HG03439 (cell line): ENCODE results near the gene ZNF48.
"Not testable (repeated sequence)": the region's sequence is repeated elsewhere in the genome, so short reads cannot be mapped to it uniquely, and the experiment has no call there.

Source experiments
- ATAC-seq: cut with Tn5 transposase; IDR thresholded peaks from one replicate; pipeline ENCODE4 v1.9.1; 2021; ENCODE audit warnings: mild to moderate bottlenecking, moderate library complexity; ENCODE audit not compliant: unreplicated experiment

Gene ZNF48

DNA sequence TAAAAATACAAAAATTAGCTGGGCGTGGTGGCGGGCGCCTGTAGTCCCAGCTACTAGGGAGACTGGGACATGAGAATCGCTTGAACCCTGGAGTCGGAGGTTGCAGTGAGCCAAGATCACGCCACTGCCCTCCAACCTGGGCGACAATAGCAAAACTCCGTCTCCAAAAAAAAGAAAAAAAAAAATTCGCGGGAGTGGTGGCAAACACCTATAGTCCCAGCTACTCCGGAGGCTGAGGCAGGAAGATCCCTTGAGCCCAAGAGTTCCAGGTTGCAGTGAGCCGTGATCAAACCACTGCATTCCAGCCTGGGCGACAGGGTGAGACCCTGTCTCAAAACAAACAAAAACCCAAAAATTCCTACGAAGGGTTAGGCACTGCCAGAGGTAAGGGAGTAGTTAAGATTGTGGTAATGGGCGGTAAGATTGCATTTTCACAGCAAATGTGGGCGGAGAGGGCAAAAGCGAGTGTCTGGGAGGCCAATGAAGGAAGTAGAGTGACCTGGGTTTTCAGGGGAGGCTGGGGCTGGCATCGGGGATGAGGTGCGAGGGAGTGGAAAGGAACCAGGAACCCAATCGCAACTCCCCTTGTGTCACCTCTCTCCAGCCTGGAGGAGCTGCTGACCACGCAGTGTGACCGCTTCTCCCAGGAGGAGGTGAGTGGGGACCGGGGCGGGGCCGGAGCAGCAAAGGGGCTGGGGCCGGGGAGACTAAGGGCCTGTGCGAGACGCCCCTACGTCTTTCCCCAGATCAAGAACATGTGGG lies 18.0 kb upstream of the ZNF48 start:
- no peak for ATAC-seq

DNA sequence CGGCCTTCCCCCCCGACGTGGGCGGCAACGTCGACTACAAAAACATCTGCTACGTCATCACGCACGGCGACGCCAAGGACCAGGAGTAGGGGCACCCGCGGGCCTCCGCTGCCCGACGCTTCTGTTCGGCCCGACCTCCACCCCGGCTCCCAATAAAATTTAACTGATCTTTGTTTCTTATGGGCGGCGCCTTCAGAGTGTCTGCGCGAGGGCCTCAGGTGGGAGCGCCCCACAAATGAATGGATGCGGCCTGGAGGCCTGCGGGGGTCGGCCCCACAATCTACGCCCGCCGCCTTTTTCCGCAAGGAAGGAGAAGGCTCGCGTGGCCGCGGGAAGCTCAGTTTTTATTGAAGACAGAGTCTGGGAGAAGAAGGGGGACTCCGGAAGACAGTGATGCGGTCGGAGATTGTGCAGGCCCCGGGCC lies 17.4 kb upstream of the ZNF48 start:
- peak; percentile 50 for ATAC-seq

DNA sequence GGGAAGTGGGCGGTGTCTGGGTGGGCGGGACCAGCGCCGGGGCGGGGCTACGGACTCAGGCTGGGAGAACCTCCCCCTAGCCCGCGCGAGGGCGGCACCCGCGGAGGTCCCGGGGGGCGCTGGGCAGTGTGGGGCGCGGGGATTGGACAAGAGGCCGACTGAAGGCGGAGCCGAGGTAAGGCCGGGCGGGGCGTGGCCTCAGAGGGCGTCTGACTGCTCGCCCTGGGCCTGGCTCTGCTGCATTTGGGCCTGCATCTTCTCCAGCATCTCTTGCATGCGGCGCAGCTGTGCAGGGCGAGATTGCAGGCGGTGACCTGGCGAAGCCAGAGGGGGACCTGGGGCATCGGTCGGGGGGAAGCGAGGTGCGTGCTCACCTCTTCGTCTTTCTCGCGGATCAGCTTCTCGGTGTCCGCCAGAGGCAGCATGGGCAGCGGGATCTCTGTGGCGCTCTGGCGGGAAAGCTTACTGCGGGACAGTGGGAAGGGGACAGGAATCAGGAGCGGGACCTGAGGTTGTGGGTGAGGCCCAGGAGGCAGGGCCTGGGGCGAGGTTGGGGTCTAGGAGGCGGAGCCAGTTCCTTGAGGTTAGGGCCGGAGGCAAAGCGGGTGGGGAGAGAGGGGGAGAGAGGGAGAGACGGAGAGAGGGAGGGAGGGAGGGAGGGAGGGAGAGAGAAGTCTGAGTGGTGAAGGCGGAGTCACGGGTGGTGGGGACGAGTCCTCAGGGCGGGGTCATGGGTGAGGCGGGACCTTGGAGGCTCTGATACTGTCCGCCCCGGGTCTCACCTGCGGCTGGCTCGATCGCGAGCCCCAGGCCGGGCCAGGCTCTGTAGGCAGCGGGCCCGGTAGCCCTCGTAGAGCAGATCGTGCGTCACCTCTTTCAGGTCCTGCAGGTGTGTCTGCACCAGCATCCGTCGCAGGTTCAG lies 16.7 kb upstream of the ZNF48 start:
- peak; percentile 76 for ATAC-seq

DNA sequence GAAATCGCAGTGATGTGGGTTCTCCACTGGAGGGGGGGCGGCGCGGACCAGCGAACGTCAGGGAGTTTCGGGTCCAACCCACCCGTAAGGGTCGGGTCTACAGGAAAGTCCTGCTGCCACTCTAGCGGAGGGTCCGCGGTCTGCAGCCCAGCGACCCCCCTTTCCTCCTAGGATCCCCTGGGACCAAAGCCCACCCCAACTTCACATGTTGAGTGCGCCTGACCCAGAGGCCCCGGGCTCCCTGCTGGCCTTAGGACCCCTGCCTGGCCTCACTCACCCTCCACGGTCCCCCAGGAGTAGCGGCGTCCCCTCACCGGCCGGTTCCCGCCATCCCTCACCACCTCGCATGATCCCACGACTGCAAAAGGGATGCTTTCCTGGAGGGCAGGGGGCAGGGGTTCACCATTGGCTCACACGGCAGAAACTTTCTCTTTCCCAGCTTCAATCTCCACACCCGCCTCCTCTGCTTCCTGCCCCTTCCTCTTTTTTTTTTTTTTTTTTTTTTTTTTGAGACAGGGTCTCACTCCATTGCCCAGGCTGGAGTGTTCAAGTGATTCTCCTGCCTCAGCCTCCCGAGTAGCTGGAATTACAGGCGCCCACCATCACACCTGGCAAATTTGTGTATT lies 15.9 kb upstream of the ZNF48 start:
- ATAC-seq, result no peak

DNA sequence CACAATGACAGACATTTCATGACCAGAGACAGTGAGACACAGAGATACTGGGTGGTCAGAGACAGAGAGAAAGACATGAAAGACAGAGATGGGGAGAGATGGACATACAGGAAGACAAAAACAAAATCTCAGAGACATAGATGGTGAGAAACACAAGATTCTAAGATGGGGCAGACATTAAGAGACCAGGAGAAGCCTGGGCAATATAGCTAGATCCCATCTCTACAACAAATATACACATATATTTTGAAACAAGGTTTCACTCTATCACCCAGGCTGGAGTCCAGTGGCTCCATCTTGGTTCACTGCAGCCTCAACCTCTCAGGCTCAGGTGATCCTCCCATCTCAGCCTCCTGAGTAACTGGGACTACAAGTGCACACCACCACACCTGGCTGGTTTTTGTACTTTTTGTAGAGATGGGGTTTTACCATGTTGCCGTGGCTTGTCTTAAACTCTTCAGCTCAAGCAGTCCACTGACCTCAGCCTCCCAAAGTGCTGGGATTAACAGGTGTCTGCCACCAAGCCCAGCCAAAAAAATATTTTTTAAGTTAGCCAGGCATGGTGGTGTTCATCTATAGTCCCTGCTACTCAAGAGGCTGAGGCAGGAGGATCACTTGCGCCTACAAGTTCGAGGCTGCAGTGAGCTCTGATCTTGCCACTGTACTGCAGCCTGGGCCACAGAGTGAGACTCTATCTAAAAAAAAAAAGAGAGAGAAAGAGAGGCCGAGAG lies 15.0 kb upstream of the ZNF48 start:
- no peak for ATAC-seq

DNA sequence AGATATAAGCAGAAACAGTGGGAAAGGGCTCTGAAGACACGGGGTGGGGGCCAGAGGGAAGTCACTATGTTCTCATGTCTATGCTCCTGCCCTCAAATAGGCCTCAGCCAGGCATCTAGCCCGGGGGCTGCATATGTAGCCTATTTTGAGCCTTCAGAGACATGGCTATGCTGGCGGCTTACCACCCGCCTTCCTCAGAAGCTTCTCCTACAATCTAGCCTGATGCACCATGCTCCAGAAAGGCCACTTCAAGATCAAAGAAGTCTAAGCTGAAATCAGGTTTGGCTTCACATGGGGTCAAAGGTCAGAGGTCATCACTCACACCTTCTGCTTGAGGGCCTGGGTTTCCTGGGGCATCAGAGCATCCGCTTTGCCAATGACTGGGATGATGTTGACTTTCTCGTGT lies 14.4 kb upstream of the ZNF48 start:
- no peak for ATAC-seq

DNA sequence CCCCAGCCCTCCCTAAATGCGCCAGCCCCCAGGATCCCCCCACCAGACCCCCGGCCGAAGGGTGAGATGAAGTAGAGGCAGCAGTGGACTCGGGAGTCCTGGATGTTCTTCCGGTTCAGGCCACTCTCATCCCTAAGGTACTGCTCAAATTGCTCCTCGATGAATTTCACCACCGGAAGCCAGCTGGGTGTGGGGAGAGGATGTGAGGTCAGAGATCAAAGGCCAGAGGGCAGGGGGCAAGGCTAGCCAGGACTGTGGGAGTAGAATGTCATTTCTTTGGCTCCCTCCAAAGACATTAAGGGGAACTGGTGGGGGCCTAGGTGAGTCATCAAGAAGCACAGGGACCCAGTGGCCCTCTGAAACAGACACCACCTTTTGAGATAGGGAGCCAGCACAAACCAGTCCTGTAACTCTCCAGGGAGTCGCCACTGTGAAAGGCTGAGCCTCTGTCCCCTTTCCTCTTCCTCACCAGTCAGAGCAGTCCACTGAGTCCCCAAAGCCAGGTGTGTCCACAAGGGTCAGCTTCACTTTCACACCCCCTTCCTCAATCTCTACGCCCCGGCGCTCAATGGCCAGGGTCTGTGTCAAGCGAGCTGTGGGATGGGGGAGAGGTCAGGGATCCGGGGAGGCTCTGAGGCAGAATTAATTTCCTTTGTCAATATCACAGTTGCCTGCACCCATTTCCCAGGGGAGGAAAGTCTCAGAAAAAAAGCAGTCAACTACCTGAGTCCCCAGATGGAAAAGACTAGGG lies 13.8 kb upstream of the ZNF48 start:
- ATAC-seq, result no peak

DNA sequence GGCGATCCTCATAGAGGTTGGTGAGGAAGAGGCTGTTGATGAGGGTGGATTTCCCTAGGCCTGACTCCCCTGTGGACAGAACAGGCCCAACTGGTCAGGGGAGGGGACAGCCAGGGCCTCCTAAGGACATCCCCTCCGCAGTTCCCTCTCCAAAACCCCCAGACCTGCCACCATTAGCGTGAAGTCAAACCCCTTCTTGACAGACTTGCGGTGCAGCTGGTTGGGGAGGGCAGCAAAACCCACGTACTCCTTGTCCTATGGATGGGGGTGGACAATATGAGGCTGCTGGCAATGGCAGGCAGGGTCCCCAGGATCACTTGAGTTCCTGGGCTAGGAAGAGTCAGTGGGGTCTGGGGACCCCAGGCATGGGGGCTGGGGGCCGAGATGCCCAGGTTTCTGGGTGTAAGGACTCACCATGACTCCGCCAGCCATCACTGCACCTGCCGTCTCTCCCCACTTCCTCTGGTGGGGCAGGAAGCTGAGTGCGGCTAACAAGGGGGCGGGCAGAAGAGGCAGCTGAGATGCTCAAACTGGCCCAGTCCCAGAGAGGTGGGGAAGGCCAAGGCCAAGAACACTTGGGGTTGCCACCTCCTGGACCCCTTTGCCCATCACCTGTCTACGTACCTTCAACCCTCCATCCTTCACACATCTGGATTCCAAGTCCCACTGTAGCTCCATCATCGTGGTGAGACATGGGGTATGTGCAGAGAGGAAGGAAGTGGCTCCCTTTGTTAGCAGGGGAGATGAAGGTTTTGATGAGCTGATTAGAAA lies 12.9 kb upstream of the ZNF48 start, which contains the start of gene SEPTIN1:
Gene SEPTIN1, minus strand, starts transcription at position 451 of the 771 bp plus-strand sequence. Its CDS starts 19 bp downstream, at position 432.
- ATAC-seq, result peak; percentile 28

DNA sequence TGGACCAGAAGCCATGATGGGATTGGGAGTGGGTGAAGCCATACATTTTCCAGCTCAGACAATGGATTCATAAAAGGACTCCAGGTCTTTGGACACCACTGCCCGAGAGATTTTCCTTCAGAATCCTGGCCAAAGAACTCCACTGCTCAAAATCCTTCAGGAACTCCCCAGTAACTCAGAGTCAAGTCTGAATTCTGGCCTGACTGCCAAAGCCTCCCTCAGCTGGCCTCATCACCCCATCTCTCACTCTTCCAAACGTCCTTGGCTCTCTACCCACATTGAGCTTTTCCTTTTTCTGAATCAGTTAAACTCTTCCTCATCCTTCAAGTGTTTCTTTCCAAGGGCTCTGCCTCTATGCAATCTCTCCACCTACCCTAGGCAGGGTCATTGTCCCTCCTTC lies 11.7 kb upstream of the ZNF48 start:
- ATAC-seq, result no peak

DNA sequence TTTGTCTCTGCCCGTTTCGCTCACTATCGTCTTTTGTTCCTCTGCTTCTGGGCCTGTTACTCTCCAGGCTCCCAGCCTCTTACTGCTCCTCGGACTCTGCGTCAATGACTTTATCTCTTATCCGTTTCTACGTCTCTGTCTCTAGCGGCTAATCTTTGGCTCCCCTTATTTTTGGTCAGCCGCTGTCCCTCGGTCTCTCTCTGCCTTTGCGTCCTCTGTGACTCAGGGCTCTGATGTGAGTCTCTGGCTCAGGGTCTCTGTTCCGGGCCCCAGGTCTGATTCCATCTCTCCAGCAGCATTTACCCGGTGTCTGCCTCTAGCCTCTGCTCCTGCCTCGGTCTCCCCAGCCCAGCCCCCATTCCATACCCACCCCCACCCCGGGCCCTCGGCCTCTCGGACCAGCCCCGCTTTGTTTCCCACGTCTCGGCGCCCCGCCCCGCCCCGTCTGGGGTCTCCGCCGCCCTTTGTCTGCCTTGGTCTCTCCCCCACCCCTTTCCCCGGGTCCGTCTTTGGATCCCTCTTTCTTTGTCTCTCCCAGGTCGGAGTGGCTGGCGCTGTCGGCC lies 547 bp upstream of the ZNF48 start:
- no peak for ATAC-seq

DNA sequence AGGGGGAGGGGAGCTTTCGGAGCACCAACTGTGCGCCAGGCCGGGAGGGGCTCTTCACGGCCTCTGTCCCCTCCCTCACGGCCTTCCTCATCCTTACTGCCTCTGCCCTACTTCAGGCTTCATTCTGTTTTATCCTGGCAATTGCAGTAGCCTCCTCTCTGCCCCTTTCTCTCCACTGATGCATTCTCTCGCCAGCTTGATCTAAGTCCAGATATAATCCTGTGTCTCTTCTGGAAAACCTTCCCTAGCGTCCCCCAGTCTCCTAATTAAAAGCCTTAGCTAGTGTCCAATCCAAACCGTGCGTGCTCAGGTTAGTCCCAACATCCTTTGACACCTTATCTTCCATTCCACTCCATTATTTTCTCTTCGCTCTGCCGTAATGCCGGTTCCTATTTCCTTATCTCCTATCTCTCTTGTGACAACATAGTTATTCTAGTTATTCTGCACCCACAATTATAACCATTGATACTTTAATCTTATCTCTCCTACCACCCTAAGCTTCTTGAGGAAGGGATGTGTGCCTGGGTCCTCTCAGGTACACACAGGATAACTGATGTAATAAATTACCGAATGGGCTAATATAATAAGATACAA lies 869 bp downstream of the ZNF48 start:
- no peak for ATAC-seq

DNA sequence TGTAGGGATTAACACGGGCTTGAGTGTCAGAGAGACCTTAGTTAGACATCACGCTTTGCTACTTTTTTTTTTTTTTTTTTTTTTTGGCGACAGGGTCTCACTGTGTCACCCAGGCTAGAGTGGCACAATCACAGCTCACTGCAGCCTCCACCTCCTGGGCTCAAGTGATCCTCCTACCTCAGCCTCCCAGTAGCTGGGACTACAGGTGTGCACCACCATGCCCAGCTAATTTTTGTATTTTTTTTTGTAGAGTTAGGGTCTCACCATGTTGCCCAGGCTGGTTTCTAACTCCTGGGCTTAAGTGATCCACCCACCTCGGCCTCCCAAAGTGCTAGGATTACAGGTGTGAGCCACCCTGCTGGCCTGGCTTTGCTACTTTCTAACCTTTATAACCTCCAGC lies 1.4 kb downstream of the ZNF48 start:
- not testable (repeated sequence) for ATAC-seq

DNA sequence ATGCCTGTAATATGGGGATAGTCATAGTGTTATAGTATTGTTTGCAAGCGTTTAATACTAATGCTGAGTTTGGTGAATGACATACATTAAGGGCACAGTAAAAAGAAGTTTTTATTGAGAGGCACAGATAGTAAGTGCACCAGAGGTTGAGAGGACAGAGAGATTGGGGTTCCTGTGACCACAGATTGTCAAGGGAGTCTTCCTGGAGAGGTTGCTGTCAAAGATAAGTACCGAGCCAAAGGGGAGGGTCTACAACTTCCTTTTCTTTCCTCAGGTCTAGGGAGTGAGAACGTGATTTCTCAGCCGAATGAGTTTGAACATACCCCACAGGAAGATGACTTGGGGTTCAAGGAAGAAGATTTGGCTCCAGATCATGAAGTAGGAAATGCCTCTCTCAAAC lies 1.8 kb downstream of the ZNF48 start:
- no peak for ATAC-seq

DNA sequence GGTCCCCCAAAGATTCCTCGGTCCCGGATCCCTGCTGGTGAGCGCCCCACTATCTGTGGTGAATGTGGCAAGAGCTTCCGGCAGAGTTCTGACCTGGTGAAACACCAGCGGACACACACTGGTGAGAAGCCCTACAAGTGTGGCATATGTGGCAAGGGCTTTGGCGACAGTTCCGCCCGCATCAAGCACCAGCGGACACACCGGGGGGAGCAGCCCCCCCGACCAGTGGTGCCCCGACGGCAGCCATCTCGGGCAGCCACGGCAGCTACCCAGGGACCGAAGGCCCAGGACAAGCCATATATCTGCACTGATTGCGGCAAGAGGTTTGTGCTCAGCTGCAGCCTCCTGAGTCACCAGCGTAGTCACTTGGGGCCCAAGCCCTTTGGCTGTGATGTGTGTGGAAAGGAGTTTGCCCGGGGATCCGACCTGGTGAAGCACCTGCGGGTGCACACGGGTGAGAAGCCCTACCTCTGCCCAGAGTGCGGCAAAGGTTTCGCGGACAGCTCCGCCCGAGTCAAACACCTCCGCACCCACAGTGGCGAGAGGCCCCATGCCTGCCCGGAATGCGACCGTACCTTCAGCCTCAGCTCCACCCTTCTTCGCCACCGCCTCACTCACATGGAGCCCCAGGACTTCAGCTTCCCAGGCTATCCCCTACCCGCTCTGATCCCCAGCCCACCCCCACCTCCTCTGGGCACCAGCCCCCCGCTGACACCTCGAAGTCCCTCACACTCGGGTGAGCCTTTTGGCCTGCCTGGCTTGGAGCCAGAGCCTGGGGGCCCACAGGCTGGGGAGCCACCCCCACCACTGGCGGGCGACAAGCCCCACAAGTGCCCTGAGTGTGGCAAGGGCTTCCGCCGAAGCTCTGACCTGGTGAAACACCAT lies 2.8 kb downstream of the ZNF48 start:
- ATAC-seq, result no peak

DNA sequence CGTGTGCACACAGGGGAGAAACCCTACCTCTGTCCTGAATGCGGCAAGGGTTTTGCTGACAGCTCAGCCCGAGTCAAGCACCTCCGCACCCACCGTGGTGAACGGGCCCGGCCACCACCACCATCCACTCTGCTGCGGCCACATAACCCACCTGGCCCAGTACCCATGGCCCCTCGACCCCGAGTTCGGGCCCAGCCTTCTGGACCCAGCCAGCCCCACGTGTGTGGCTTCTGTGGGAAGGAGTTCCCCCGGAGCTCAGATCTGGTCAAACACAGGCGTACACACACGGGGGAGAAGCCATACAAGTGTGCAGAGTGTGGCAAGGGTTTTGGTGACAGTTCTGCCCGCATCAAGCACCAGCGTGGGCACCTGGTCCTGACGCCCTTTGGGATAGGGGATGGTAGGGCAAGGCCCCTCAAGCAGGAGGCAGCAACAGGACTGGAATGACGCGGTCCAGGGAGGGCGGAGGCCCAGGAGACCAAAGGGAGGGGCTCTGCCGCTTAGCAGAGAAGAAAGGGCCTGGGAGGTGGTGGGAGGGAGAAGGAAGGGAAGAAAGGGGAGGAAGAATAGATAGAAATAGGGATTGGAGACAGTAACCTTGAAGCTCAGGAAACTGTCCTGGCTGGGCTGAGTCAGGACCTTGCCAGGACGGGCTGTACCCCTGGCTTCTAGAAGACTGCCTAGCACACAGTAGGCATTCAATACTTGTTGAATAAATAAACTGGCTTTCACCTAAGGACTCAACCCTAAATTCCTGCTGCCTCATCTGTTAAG lies 3.6 kb downstream of the ZNF48 start:
- no peak for ATAC-seq

DNA sequence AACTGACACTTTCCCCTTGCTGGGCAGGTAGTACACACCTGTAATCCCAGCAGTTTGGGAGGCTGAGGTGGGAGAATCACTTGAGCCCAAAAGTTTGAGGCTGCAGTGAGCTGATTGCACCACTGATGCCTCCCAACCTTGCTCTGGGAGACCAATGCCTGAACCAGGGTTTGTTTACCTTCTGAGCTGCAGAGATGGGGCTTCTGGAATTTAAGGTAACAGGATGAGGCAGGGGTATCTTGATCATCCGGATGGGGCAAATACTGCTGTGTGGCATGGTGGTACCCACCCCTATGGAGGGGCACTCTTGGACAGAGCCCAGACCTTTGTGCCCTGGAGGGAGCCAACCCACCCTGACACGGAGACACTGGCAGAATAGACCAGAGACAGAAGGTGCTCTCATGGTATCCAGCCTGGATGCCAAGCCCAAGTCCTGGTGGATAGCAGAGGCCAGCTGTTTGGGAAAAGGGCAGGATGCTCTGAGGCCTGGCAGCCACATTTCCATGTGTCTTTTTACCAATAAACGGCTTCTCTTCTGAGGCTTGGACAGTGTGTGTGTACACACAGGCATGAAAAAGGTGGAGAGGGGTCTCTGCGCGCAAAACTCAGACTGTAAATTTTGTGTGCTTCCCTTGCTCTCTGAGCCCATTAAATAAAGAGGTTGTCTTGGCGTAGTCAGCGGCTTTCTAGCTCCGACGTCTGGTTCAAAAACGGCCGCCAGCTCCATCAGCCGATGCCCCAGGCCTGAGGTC lies 4.4 kb downstream of the ZNF48 start:
- no peak for ATAC-seq
